Right ventricle myocardium inferior (tissue), 1 donor: ENCODE measurements around the gene RBM33. TPM values are rescaled to one million over a fixed set of nuclear protein-coding genes. Genes with fewer than 3 reads are reported as not detected.
A peak's percentile ranks its signal among the peaks of the same experiment; 100 is the strongest.

Experiments
- ATAC-seq: fragments of 200-7000 bp; cut with Tn5 transposase; one replicate; pipeline ENCODE4 v1.9.1; 2020; ENCODE audit warnings: mild to moderate bottlenecking, moderate library complexity
- DNase-seq: peaks from one replicate; pipeline ENCODE4 v3.0.0; 2021; ENCODE audit errors: missing footprints
- intact Hi-C: fragments of 100-400 bp; cut with DNase I; formaldehyde crosslinking; loops from one replicate; pipeline ENCODE4 v1.11.0; 2022
- total RNA-seq: library from RNA; stranded (reverse); fragmentation: NEBNext Ultra II Directional; extraction: Animal tissue kit (Norgen Biotek cat#: 25700); gene quantifications from one replicate; pipeline ENCODE4 v1.2.1, GENCODE V29; 2021
- donor health status: DM: no; HTN: yes; CAD: no; lungs with severe emphysema.

Gene RBM33
- total RNA-seq, 1 donor from 2014 or later, result 36.1 TPM

GRCh38 chr7:155619634-155620271 lies 24.7 kb upstream of the RBM33 start:
- DNase-seq (no peak), ATAC-seq (no peak)
- intact Hi-C loops, result no loop called here

DNA sequence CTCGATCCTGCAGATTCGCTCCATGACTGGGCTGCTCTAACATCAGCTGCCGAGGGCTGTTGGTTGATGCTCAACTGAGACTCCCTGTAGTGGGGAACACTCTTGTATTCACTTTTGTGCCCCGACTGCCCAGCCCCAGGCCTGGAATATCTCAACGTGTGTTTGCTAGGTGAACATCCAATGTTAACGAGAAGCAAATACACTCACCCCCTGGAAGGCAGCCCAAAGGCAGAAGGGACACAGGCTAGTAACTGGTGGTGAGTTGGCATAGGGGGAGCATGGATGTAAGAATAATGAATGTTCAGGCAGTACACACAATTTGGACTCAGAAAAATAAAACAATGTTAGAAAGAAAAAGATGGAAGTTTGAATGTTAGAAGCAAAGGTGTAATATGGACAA lies 24.0 kb upstream of the RBM33 start:
- intact Hi-C loops, result no loop called here
- no peak for ATAC-seq
- no peak for DNase-seq

- no peak for ATAC-seq
- no peak for DNase-seq
- intact Hi-C loops, result no loop called here
These were observed 23.0 kb upstream of the RBM33 start for GRCh38 chr7:155621418-155621980.

- intact Hi-C loops, result no loop called here
- DNase-seq, result no peak
- no peak for ATAC-seq
These were observed 20.0 kb upstream of the RBM33 start for GRCh38 chr7:155624412-155624811.

- intact Hi-C loops, result no loop called here
- DNase-seq (no peak), ATAC-seq (no peak)
These were observed 18.9 kb upstream of the RBM33 start for GRCh38 chr7:155625557-155625956.

DNA sequence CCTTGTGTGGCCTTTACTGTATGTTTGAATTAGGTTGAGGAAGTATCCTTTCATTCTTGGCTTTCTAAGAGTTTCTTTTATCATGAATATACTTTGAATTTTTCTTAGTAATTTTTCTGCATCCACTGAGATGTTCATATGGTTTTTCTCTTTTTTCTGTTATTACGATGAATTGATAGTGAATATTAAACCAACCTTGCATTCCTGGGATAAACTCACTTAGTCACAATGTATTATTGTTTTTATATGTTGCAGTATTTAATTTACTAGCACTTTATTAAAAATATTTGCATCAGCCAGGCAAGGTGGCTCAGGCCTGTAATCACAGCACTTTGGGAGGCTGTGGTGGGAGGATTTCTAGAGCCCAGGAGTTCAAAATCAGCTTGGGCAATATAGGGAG lies 15.3 kb upstream of the RBM33 start:
- intact Hi-C loops, result no loop called here
- ATAC-seq (no peak), DNase-seq (no peak)

DNA sequence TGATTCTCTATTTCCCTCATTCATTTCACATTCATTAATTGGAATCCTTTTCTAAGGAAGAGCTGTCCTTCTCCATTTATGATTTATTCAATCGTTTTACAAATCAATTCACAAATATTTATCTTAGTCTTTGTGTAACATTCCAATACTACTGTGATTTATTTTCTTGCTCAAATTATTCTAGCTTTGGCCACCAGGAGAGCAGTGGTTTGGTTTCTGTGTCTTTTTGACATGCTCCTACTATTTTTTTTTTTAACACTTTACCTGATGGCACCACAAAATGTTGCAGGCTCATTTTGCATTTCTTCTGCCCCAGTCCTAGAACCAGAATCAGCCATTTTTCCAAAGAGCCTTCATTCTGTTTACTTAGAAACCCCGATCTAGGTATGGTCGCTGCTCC lies 13.3 kb upstream of the RBM33 start:
- DNase-seq, result no peak
- intact Hi-C loops, result no loop called here
- ATAC-seq, result no peak

- no peak for DNase-seq
- intact Hi-C loops, result no loop called here
- no peak for ATAC-seq
These were observed 8.6 kb upstream of the RBM33 start for GRCh38 chr7:155635817-155636216.

- intact Hi-C loops, result no loop called here
- no peak for DNase-seq
- no peak for ATAC-seq
These were observed 7.3 kb upstream of the RBM33 start for GRCh38 chr7:155637155-155637554.

GRCh38 chr7:155638366-155638765 lies 6.1 kb upstream of the RBM33 start:
- no peak for ATAC-seq
- DNase-seq, result no peak
- intact Hi-C loops, result no loop called here

DNA sequence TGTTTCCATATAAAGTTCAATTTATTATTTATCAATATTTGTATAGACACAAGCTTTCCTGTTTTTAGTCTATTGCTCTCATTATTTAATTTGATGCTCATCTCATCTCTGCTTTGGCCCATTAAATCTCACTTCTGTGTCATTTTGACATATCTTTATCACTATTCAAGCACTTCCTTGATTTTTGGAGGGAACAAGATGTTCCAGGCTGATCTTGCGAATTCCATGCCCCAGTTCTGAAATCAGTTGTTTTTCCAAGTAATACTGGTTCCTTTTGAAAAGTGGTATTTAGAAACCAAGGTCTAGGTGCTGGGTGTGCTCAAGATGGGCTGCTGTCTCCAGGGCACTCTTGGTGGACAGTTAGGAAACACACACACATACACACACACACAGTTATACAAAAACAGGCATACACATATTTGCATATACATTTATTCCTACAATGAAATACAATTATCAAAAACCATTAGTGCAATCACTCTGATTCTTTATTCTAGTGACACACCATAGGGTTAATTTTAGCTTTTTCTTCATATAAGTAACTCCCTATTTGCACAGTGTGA lies 4.4 kb upstream of the RBM33 start:
- intact Hi-C loops, result loop anchor here (5.0 kb wide), 2 partner anchors 38 to 112 kb away; no protein-coding TSS in a partner anchor
- ATAC-seq (no peak), DNase-seq (no peak)

GRCh38 chr7:155640629-155641028 lies 3.8 kb upstream of the RBM33 start:
- no peak for ATAC-seq
- intact Hi-C loops, result loop anchor here (5.0 kb wide), 2 partner anchors 38 to 112 kb away; no protein-coding TSS in a partner anchor
- DNase-seq, result no peak

GRCh38 chr7:155643804-155644177 lies 670 bp upstream of the RBM33 start:
- no peak for DNase-seq
- intact Hi-C loops, result loop anchor here (5.0 kb wide), 2 partner anchors 41 to 109 kb away; no protein-coding TSS in a partner anchor
- peak; percentile 43 for ATAC-seq

DNA sequence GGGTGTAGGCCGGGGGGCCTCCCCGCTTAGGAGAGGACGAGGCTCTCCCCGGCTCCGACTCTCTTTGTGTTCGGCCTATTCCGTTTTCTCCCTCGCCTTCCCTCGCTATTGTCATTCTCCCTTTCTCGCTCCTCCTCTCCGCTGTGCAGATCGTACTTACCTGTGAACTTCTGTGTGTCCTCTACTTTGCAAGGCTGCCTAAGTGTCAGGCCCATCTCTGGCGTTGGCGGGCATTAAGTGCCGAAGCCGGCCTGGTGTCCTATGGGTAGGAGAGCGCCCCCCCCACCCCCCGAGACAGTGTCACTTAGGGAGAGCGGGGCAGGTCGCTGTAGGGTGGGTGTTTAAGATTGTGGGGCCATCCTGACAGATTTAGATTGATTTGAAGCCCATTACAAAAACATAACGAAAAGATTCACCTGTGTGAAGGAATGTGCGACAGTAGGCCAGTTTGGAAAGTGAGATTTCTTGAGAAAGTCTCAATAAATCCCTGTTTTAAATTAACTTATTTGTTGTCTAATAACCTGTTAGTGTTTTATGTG lies 579 bp downstream of the RBM33 start:
- DNase-seq, result no peak
- peak; percentile 47 for ATAC-seq
- intact Hi-C loops, result loop anchor here (5.0 kb wide), 2 partner anchors 43 to 107 kb away; no protein-coding TSS in a partner anchor

- intact Hi-C loops, result no loop called here
- ATAC-seq (no peak), DNase-seq (no peak)
These were observed 1.2 kb downstream of the RBM33 start for GRCh38 chr7:155645662-155646061.

GRCh38 chr7:155646669-155647068 lies 2.2 kb downstream of the RBM33 start:
- intact Hi-C loops, result no loop called here
- ATAC-seq, result no peak

GRCh38 chr7:155647302-155647701 lies 2.8 kb downstream of the RBM33 start:
- ATAC-seq, result no peak
- DNase-seq, result no peak
- intact Hi-C loops, result no loop called here

More at GRCh38 chr7:155646669-155647068, 2.2 kb downstream of the RBM33 start:
- DNase-seq, result no peak

GRCh38 chr7:155647734-155648133 lies 3.3 kb downstream of the RBM33 start:
- DNase-seq (no peak), ATAC-seq (no peak)
- intact Hi-C loops, result no loop called here

GRCh38 chr7:155648752-155649339 lies 4.4 kb downstream of the RBM33 start:
- DNase-seq (no peak), ATAC-seq (no peak)
- intact Hi-C loops, result no loop called here

GRCh38 chr7:155649588-155649987 lies 5.1 kb downstream of the RBM33 start:
- ATAC-seq (no peak), DNase-seq (no peak)
- intact Hi-C loops, result no loop called here
